ENCODE results near the gene PSMD10. TPM values are rescaled to one million over a fixed set of nuclear protein-coding genes. Genes with fewer than 3 reads are reported as not detected.

Gene PSMD10
- total RNA-seq, 4 donors from 2014 or later, result 23.4 to 42.5 (median 36.0) TPM

DNA sequence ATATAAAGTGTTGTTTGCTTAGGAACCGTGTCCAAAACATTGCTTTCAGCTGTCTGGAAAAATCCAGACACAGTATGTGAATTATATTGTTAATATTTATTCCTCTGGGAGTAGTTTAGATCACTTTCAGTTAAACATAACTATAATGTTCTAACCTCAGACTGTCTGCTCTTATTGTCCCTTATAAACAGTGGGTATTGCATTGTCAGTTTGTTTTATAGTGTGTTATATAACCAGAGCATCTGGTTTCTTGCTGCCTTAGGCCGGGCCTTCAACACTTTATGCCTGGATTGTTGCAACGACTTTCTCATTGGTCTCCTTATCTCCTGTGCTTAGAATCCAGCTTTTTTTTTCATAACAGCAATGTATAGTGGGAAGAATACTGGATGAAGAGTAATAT, 26.6 kb upstream of the PSMD10 start:
- TF ChIP-seq, protein P1, sequence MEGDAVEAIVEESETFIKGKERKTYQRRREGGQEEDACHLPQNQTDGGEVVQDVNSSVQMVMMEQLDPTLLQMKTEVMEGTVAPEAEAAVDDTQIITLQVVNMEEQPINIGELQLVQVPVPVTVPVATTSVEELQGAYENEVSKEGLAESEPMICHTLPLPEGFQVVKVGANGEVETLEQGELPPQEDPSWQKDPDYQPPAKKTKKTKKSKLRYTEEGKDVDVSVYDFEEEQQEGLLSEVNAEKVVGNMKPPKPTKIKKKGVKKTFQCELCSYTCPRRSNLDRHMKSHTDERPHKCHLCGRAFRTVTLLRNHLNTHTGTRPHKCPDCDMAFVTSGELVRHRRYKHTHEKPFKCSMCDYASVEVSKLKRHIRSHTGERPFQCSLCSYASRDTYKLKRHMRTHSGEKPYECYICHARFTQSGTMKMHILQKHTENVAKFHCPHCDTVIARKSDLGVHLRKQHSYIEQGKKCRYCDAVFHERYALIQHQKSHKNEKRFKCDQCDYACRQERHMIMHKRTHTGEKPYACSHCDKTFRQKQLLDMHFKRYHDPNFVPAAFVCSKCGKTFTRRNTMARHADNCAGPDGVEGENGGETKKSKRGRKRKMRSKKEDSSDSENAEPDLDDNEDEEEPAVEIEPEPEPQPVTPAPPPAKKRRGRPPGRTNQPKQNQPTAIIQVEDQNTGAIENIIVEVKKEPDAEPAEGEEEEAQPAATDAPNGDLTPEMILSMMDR (IDR thresholded peaks at IDR 0.05), result no peak
- no peak for TF ChIP-seq POLR2A (IDR thresholded peaks at IDR 0.05)
- no peak overlapping the region for H3K4me3 ChIP-seq (ENCODE audit: low read depth, poor library complexity, severe bottlenecking)
- no peak for DNase-seq (ENCODE audit: low spot score in 2 of 2)
- intact Hi-C loops (cut with DNase I; ENCODE audit: low total_unique reads), result no loop called here
- WGBS, 2 donors, result 59 to 83% methylated on average over 3 of the region's 3 CpGs

DNA sequence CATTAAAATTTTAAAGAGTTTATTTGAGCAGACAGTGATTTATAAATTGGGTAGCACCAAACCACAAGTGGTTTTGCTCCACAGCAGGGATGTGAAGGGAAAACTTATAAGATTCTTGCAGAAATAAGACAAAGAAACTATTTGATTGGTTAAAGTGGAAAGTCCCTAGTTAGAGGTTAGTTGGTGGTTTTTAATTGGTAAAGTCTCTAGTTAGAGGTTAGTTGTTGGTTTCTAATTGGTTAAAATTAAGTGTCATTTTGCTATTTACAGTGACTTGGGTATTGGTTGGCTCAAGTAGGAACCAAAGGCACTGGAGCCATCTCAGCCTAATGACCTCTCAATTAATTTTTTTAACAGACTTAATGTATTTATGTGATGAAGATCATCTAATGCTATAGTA, 23.2 kb upstream of the PSMD10 start:
- intact Hi-C loops (cut with DNase I; ENCODE audit: low total_unique reads), result no loop called here
- no peak for TF ChIP-seq POLR2A (IDR thresholded peaks at IDR 0.05)
- TF ChIP-seq, protein P1 (IDR thresholded peaks at IDR 0.05), result no peak
- no peak overlapping the region for H3K4me3 ChIP-seq (ENCODE audit: low read depth, poor library complexity, severe bottlenecking)
- no peak for DNase-seq (ENCODE audit: low spot score in 2 of 2)

DNA sequence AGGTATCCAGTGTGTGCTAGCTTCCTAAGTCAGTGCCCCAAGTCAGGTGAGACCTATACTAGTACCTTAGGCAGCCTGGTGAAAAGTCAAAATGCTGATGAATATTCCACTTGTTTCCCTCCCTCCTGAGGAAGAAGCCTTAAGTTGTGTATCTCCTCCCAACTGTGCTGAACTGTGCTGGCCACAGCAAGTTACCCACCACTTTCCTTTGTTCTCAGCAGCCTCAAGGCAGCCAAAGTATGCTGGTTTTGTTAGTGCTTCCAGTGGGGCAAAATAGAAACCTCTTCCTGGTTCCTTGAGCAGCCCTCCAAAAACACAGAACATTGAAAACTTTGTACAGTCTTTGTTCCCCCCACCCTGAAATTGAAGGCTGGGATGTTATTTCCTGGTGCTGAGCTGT, 14.1 kb upstream of the PSMD10 start:
- DNase-seq (ENCODE audit: low spot score in 2 of 2), result no peak
- TF ChIP-seq POLR2A (IDR thresholded peaks at IDR 0.05), result no peak
- TF ChIP-seq, protein P1 (IDR thresholded peaks at IDR 0.05), result no peak
- intact Hi-C loops (cut with DNase I; ENCODE audit: low total_unique reads), result no loop called here

DNA sequence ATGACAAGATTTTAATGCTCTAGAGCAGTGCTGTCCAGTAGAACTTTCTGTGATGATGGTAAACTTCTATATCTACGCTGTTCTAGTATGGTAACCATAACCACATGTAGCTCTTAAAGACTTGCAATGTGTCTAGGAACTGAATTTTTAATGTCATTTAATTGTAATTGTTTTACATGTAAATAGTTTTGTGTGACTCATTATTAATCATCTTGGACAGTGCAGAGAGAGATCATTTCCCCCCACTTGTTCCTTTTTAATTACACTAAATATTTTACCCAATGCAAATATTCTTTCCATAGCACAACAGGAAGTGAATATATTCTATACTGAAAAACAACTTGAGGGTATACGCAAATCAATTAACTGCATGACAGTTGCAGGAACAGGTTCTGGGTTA, 6.0 kb upstream of the PSMD10 start:
- H3K4me3 ChIP-seq (ENCODE audit: low read depth, poor library complexity, severe bottlenecking), result no peak overlapping the region
- intact Hi-C loops (cut with DNase I; ENCODE audit: low total_unique reads), result no loop called here
- DNase-seq (ENCODE audit: low spot score in 2 of 2), result no peak
- TF ChIP-seq, protein P1 (IDR thresholded peaks at IDR 0.05), result no peak
- TF ChIP-seq POLR2A (IDR thresholded peaks at IDR 0.05), result no peak
- 90 to 93% methylated on average over 2 of the region's 2 CpGs for WGBS, 2 donors

More for the DNA sequence above, 14.1 kb upstream of the PSMD10 start:
- no peak overlapping the region for H3K4me3 ChIP-seq (ENCODE audit: low read depth, poor library complexity, severe bottlenecking)

DNA sequence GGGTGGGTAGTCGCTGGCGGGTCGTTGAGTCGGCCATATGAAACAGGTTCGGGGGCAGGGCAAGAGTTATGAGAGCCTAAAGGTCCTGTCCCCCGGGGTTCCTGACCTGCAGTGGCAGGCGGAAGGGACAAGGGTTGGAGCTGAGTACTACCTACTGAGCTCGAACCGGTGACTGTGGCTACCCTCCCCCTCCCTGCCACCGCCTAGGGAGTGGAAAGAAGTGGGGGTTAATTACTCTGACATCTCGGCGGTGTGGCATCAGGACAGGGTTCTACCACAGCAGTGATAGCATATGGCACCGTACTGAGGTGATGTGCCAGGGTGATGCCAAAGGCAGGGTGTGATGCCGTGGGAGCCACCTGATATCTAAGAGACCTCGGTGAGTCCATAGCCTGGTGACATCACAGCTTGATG, 543 bp upstream of the PSMD10 start:
- peak overlapping the region; percentile 47 for H3K4me3 ChIP-seq (ENCODE audit: low read depth, poor library complexity, severe bottlenecking)
- intact Hi-C loops (cut with DNase I; ENCODE audit: low total_unique reads), result no loop called here
- DNase-seq (ENCODE audit: low spot score in 2 of 2), result no peak
- TF ChIP-seq, protein P1 (IDR thresholded peaks at IDR 0.05), result no peak
- no peak for TF ChIP-seq POLR2A (IDR thresholded peaks at IDR 0.05)
- 0 to 51% methylated on average over 5 to 15 of the region's 15 CpGs for WGBS, 2 donors

DNA sequence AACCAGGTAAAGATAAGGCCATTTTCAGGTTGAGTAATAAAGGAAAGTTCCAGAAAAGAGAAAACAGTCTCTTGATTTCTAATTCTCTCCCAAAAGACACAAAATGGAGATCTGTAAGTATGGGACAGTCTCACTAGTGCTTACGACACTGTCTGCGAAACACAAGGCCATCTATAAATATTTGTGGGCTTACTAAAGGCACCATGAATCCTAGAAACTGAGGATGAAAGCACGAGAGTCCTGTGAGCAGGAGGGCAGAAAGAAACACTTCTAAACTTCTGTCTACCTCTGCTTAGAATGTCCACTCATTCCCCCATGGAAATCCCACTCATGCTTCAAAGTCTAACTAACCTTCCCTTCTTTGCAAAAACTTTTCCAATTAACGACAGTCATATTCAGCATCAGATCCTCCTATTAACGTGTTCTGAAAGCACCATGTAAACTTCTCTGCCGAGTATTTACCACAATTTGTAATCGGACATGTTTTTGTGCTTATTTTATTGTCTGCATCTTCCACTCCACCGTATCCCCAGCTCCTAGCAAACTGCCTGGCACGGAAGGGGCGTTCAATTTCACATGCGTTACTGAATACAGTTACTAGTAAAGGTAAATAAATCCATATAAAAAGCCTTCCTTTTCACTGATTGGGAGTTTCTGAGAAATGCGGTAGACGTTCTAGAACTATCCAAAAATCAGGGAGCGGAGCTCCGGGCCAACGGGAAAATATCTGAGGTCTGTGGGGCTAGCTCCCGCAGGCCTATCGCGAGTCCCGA, 665 bp downstream of the PSMD10 start:
- intact Hi-C loops (cut with DNase I; ENCODE audit: low total_unique reads), result no loop called here
- TF ChIP-seq POLR2A (IDR thresholded peaks at IDR 0.05), result no peak
- TF ChIP-seq, protein P1 (IDR thresholded peaks at IDR 0.05), result no peak
- WGBS, 2 donors, result 0 to 48% methylated on average over 17 to 20 of the region's 20 CpGs
- DNase-seq (ENCODE audit: low spot score in 2 of 2), result no peak
- peak overlapping the region; percentile 50 for H3K4me3 ChIP-seq (ENCODE audit: low read depth, poor library complexity, severe bottlenecking)

Data from lower leg skin (tissue), 4 donors.